ENCODE results near the gene SMAP2.
"Not testable (repeated sequence)": the region's sequence is repeated elsewhere in the genome, so short reads cannot be mapped to it uniquely, and the experiment has no call there.

The SMAP2 gene

DNA sequence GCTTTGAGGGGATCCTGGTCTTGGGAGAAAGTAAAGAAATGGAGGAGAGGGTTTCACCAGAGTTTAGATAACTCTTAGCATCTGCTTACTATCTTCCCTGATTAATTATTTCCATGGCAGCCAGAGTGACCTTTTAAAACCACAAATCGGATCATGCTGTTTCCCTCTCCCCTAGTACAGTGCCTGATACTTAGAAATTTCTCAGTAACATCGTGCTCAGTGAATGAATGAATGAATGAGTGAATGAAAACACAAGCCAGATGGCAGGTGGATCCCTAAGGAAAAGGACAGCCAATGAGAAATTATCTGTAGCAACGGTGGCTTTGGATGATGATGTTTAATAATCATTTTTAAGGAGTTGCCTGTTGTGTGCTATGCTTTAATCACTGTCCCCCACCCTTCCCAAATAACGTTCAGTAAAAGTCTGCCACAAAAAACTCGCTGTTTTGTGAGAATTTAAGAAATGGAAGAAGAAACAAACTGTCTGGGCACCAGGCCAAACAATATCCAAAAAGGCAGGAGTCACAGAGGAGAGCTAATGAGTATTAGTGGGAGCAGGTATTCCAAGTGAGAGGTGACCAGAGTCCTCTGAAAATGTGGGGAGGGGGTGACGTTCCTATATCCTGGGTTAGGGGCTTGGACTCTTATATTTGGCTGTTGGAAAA is 737 bp upstream of the SMAP2 start:
- DNase-seq: no peak

DNA sequence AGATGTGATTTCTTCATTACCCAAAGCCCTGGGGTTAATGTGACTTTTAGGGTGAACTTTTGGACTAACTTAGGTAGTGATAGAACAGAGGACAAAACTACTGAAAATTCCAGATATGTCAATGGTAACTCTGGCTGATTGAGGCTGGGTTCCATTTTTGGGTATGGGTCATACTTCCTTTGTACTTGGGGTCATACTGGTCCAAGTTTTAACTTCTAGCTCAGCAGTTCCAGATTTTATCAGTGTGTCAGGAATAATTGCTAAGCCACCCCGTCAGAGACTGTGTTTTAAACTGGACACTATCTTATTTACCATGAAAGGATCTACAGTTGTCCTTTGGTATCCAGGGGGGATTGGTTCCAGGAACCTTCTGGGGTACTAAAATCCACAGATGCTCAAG is 4.0 kb downstream of the SMAP2 start:
- DNase-seq: no peak

- DNase-seq: no peak
These were observed 6.4 kb downstream of the SMAP2 start for GRCh38 chr1:40379785-40380452.

GRCh38 chr1:40380817-40381216 is 7.3 kb downstream of the SMAP2 start:
- no peak for DNase-seq

DNA sequence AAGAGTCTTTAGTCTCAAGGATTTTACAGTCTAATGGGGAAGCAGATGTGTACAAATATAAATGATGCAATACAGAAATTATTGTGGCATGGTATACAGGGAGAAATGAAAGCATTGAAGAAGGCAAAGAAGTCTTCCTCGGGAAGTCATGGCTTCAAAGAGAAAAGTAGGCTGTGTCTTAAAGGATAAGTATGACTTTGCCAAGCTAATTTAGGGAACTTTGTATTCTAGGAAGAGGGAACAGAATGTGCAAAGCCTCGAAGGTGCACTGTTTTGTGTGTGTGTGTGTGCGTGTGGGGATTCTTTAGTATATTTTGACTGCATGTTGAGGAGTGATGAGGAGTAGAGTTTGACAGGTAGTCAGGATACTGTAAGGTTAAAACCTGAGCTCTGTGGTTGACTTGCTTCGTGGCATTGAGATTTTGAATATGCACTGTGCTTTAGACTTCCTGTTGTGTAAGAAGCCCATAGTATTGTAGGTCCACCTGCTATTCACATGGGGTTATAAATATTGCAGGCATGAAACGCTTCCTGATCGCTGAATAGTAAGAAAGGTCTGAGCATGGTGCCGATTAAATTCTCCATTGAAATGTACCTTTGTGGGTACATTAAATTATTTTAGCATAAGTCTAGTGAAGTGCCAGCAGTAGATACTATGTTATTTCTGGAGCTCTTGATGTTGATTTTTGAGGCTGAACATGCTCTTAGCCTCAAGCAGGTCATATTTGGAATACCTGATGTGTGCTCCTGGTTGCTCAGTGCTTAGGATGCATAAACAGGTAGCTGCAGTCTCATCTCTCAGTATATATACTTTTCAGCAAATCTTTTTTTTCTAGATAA is 8.0 kb downstream of the SMAP2 start:
- no peak for DNase-seq

- no peak for DNase-seq
These were observed 8.6 kb downstream of the SMAP2 start for GRCh38 chr1:40382108-40382460.

GRCh38 chr1:40382601-40383000 is 9.1 kb downstream of the SMAP2 start:
- no peak for DNase-seq

DNA sequence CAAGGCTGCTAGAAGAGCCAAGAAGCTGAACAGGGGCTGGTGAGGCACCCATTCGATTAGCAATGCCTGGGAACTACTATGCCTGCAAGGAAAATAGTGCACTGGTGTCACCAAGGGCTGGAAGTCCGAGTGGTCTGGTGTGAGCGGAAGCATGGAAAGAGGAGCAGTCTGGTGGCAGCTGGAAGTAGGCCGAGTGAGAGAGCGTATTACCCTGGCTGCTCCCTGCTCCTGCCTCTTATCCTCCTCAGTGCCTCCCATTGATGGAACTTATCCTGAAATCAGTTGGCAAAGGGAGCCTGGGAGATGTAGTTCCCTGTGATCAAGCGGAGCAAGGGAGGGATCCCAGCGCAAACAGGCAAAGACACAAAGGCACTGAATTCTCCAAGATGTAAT is 9.6 kb downstream of the SMAP2 start:
- DNase-seq: no peak

- peak; percentile 49 for DNase-seq
These were observed 10.2 kb downstream of the SMAP2 start for GRCh38 chr1:40383488-40384412.

DNA sequence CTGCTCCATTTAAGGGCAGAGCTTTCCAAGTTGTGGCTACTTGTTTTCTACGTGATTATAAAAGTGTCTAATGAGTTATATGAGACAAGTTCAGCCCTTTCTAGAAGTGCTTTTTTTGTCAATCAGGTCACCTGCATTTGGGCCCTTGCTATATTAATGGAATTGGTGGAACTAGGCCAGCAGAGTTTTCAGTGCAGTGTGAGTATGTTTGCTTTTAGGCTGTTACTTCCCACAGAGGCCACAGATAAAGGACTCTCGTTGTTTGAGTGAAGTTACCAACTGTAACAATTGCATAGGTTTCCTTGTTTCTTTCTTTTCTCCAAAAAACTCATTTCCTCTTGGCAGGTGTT is 10.9 kb downstream of the SMAP2 start:
- peak; percentile 61 for DNase-seq

GRCh38 chr1:40384887-40385286 is 11.4 kb downstream of the SMAP2 start:
- DNase-seq: no peak

DNA sequence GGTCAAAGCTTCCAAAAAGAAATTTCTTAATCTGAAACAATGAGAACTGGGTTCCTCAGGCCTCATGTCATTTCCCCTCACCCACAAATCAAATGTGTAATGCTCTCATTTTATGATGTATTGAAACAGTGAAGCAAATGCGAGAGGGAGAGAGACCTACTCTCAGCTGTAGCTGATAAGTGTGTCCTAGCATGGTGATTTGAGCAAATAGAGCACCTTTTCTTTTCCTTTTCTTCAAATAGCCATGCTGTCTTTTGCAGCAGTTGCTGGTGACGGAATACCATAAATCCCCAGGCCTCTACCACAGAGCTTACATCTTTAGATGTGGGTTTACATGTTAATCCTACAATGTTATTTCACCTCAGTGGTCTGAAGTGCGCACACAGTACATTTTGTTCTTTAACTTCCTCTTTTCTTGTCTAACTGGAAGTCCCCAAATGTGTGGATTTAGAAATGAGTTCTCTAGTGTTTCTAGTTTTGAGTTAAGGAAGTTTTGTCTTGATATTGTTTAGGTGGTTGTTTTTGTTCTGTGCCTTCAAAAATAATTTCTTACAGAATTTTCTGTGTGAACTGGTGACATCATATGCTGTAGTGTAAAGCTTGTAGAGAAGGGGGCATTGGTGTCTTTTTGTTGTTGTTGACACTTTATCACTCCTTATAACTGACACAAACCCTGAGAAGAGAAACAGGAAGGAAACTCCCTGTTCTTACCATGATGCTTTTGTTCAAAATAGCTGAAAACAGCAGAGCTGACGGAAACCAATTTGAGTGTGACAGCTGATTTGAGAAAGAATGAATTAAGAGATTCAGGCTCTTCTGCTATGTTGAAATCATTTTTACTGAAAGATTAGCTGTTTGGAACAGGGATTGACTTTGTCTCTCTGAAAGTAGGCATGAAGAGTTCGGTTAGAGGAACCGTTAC is 12.2 kb downstream of the SMAP2 start:
- DNase-seq: no peak

GRCh38 chr1:40386359-40386723 is 12.8 kb downstream of the SMAP2 start:
- DNase-seq: no peak

DNA sequence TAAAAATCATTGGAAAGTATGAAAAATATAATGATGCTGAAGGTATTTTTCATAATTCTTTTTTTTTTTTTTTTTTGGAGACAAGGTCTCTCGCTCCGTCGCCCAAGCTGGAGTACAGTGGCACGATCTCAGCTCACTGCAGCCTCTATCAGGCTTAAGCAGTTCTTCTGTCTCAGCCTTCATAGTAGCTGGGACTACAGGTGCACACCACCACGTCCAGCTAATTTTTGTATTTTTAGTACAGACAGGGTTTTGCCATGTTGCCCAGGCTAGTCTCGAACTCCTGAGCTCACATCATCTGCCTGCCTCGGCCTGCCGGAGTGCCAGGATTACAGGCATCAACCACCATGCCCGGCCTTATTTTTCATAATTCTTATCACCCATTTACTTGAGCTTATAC is 13.3 kb downstream of the SMAP2 start:
- DNase-seq: no peak

- not testable (repeated sequence) for DNase-seq
These were observed 14.1 kb downstream of the SMAP2 start for GRCh38 chr1:40387381-40388306.

DNA sequence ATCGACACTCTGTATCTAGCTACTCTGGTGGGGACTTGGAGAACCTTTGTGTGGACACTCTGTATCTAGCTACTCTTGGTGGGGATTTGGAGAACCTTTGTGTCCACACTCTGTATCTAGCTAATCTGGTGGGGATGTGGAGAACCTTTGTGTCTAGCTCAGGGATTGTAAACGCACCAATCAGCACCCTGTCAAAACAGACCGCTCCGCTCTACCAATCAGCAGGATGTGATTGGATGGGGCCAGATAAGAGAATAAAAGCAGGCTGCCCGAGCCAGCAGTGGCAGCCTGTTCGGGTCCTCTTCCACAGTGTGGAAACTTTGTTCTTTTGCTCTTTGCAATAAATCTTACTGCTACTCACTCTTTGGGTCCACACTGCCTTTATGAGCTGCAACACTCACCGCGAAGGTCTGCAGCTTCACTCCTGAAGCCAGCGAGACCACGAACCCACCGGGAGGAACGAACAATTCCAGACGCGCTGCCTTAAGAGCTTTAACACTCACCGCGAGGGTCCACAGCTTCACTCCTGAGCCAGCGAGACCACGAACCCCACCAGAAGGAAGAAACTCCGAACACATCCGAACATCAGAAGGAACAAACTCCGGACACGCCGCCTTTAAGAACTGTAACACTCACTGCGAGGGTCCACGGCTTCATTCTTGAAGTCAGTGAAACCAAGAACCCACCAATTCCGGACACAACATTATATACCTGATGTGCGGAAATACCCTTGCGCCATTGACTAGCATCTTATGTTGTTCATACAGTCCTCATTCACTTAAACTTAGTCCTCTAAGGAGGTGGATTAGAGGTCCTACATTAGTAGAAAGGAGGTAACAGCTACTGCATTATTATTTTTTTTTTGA is 15.2 kb downstream of the SMAP2 start:
- DNase-seq: not testable (repeated sequence)

GRCh38 chr1:40389322-40389803 is 15.8 kb downstream of the SMAP2 start:
- DNase-seq: no peak

DNA sequence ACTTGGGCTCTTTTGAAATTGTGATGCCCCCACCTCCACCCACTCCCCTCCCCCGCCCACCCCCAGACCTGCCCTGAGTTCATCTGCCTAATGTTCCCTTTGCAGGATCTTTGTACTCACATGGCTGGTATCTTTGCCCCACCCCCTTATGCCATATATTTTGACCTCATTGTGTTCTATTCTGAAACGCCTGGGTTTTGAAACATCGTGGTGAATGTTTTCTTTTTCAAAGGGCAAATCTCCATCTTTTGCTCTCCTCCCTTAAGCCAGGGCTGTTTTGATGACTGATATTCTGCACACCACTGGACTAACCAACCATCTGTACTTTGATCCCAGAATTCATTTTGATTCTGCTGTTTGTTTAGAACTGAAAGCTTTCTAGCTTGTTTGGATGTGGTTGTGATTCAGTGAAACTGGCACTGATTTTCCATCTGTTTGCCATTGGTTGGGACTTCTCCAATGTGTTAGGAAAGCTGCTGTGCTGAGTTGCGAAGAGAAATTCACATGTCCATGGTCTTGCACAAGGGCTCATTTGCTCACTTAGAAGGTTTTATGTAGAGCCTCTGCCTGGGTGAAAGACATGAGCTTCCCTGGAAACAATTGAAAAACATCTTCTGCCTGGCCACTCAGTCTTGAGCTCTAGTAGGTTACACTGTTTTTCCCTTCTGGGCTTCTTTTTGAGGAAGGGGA is 16.5 kb downstream of the SMAP2 start:
- DNase-seq: no peak

GRCh38 chr1:40390857-40391256 is 17.3 kb downstream of the SMAP2 start:
- no peak for DNase-seq

Data from NCI-H1092 treated with DMSO at 0.1 percent for 48 hours (cell line).